GM12878 (cell line): Measurements from ENCODE around the gene GPC6. TPM values are rescaled to one million over a fixed set of nuclear protein-coding genes. Genes with fewer than 3 reads are reported as not detected.

Experiments
- ATAC-seq: fragments of 200-7000 bp; cut with Tn5 transposase; 3 replicates; pipeline ENCODE4 v1.9.1; 2020; ENCODE audit warnings: mild to moderate bottlenecking, moderate library complexity
- BruUV-seq: library from RNA; stranded (reverse); fragments of 400-500 nt; replicated peaks from 2 replicates; lab custom pipeline; 2021; lab: Mats Ljungman, UMichigan
- CTCF ChIA-PET: fragments of 300-600 bp; sonication (Branson Sonifier 250); formaldehyde crosslinking; extraction: SDS; loops from one replicate; lab custom pipeline; 2021; ENCODE audit warnings: inconsistent platforms; lab: Yijun Ruan, JAX
- POLR2A ChIA-PET: fragments of 350-600 bp; formaldehyde crosslinking; extraction: SDS; loops from one replicate; lab custom pipeline; 2021; ENCODE audit warnings: inconsistent platforms; lab: Charles Lee
- RAD21 ChIA-PET: fragments of 300-600 bp; sonication (Branson Sonifier 250); formaldehyde crosslinking; loops from one replicate; lab custom pipeline; 2023; ENCODE audit warnings: antibody characterized with exemption; ENCODE audit not compliant: unreplicated experiment; lab: Charles Lee
- SMC1A ChIA-PET: fragments of 300-600 bp; sonication (Branson Sonifier 250); formaldehyde crosslinking; loops from one replicate; lab custom pipeline; 2023; ENCODE audit not compliant: unreplicated experiment, uncharacterized antibody; lab: Charles Lee
- DNase-seq: peaks from one replicate; pipeline ENCODE4 v3.0.0-alpha.2; 2011; ENCODE audit warnings: low read depth, low spot score
- FAIRE-seq: peaks from 3 replicates; lab custom pipeline; 2011; peaks lifted over from hg19 to GRCh38; lab: Jason Lieb, UNC
- H2AFZ ChIP-seq: 2 replicates; pipeline ENCODE4 v1.6.0; 2011; ENCODE audit warnings: low read depth, low read length, control low read depth; ENCODE audit not compliant: control insufficient read depth
- H3K27ac ChIP-seq: 2 replicates; pipeline ENCODE4 v1.5.1; 2011; ENCODE audit warnings: control low read depth; ENCODE audit not compliant: control insufficient read depth, insufficient read depth
- H3K27me3 ChIP-seq, 2 experiments: replicated peaks in 1 of 2; 2 replicates each; pipeline versions ENCODE4 v1.6.0 to v1.6.1; 2011; ENCODE audit warnings: low read length in 1 of 2; ENCODE audit not compliant: control insufficient read depth in 2 of 2, insufficient read depth in 2 of 2
- H3K36me3 ChIP-seq, 2 experiments: 2 replicates each; pipeline ENCODE4 v1.5.1; 2011; ENCODE audit warnings: low read length in 1 of 2; ENCODE audit not compliant: control insufficient read depth in 2 of 2, insufficient read depth in 2 of 2
- H3K4me1 ChIP-seq: 2 replicates; pipeline ENCODE4 v1.6.1; 2011; ENCODE audit warnings: mild to moderate bottlenecking, low read length, moderate library complexity, mixed read lengths; ENCODE audit not compliant: control insufficient read depth, insufficient read depth
- H3K4me2 ChIP-seq: 2 replicates; pipeline ENCODE4 v1.6.0; 2011; ENCODE audit warnings: control low read depth; ENCODE audit not compliant: control insufficient read depth, insufficient read depth
- H3K4me3 ChIP-seq: fragments of 200-600 bp; sonication (generic); 2 replicates; pipeline ENCODE4 v1.5.1; 2016
- H3K79me2 ChIP-seq: 2 replicates; pipeline ENCODE4 v1.6.0; 2011; ENCODE audit warnings: low read length; ENCODE audit not compliant: control insufficient read depth, insufficient read depth
- H3K9ac ChIP-seq: 2 replicates; pipeline ENCODE4 v1.8.0; 2011; ENCODE audit warnings: low read length, control low read depth, mixed read lengths; ENCODE audit not compliant: control insufficient read depth, insufficient read depth
- H3K9me3 ChIP-seq: replicated peaks from 3 replicates; pipeline ENCODE4 v1.5.1; 2011; ENCODE audit warnings: mild to moderate bottlenecking, low read length; ENCODE audit not compliant: control insufficient read depth, insufficient read depth
- H4K20me1 ChIP-seq: 2 replicates; pipeline ENCODE4 v1.6.0; 2011; ENCODE audit not compliant: control insufficient read depth, insufficient read depth
- BCLAF1 ChIP-seq: fragments of 450-650 bp; IDR thresholded peaks from 2 replicates; pipeline ENCODE4 v1.6.1; 2017; ENCODE audit warnings: antibody characterized with exemption, mild to moderate bottlenecking, moderate library complexity
- CHD2 ChIP-seq: IDR thresholded peaks from 2 replicates; pipeline ENCODE4 v1.6.1; 2011; ENCODE audit warnings: low read depth, low read length, improper control_type of control experiment, borderline replicate concordance
- E4F1 ChIP-seq: fragments of 450-650 bp; IDR thresholded peaks from 2 replicates; pipeline ENCODE4 v1.6.1; 2018; ENCODE audit warnings: borderline replicate concordance, mild to moderate bottlenecking; ENCODE audit not compliant: partially characterized antibody
- FOXK2 ChIP-seq: fragments of 450-650 bp; IDR thresholded peaks from 2 replicates; pipeline ENCODE4 v1.6.1; 2017; ENCODE audit warnings: mild to moderate bottlenecking, moderate library complexity
- NFYB ChIP-seq: IDR thresholded peaks from 2 replicates; pipeline ENCODE4 v1.6.1; 2011; ENCODE audit warnings: low read depth, mild to moderate bottlenecking, low read length, improper control_type of control experiment, moderate library complexity; ENCODE audit not compliant: insufficient read depth
- PBX3 ChIP-seq: IDR thresholded peaks from 2 replicates; pipeline ENCODE4 v1.6.1; 2011; ENCODE audit warnings: mild to moderate bottlenecking, low read depth, low read length, moderate library complexity; ENCODE audit not compliant: insufficient replicate concordance
- PKNOX1 ChIP-seq: fragments of 450-650 bp; IDR thresholded peaks from 2 replicates; pipeline ENCODE4 v1.6.1; 2016; ENCODE audit warnings: mild to moderate bottlenecking
- SP1 ChIP-seq: IDR thresholded peaks from one replicate; pipeline ENCODE4 v1.6.1; 2011; ENCODE audit warnings: low read depth, low read length
- STAT1 ChIP-seq: fragments of 450-650 bp; conservative IDR thresholded peaks from 2 replicates; pipeline ENCODE4 v1.6.1; 2014; ENCODE audit warnings: antibody characterized with exemption, mild to moderate bottlenecking
- TCF3 ChIP-seq: IDR thresholded peaks from 2 replicates; pipeline ENCODE4 v1.6.1; 2012; ENCODE audit warnings: low read depth, mild to moderate bottlenecking, low read length, borderline replicate concordance; ENCODE audit not compliant: insufficient read depth
- ZBTB40 ChIP-seq: fragments of 450-650 bp; IDR thresholded peaks from 2 replicates; pipeline ENCODE4 v1.6.1; 2016; ENCODE audit warnings: mild to moderate bottlenecking, moderate library complexity, borderline replicate concordance
- WGBS: methylation state at CpG from one replicate; pipeline ENCODE4 v1.1.6; 2016; ENCODE audit warnings: low lambda C conversion rate; ENCODE audit not compliant: insufficient replicate concordance, insufficient coverage; ENCODE audit errors: missing lambda C conversion rate; 5-methylcytosine and 5-hydroxymethylcytosine counted together
- in situ Hi-C: fragments of 300-500 bp; cut with MboI; formaldehyde crosslinking; loops from 9 replicates; pipeline ENCODE4 v1.14.3; 2018; ENCODE audit warnings: mixed read lengths
- intact Hi-C: fragments of 100-400 bp; cut with micrococcal nuclease; formaldehyde crosslinking; loops from one replicate; pipeline ENCODE4 v1.14.2; 2022; ENCODE audit not compliant: unreplicated experiment
- polyA plus RNA-seq, 11 experiments: library from polyadenylated mRNA; depleted of rRNA in 4 of 11; unstranded in 6 of 11; stranded (reverse) in 5 of 11; fragments of >200 nt; fragmentation: Nextera tagmentation in 4 of 11; fragmentation: Illumina TruSeq in 1 of 11; extraction: Ambion mirVana in 4 of 11; extraction: Trizol in 1 of 11; gene quantifications; 1 replicate in 1 of 11; 2 replicates in 10 of 11; pipeline versions ENCODE4 v1.2.1 to v1.2.3, GENCODE V29; 2011 to 2016; ENCODE audit warnings: inconsistent platforms in 2 of 11, missing spikeins in 2 of 11, low read depth in 1 of 11
- total RNA-seq, 4 experiments: library from RNA; depleted of rRNA in 3 of 4; stranded (reverse); fragments of >200 nt in 3 of 4; fragmentation: Illumina TruSeq in 1 of 4; extraction: Trizol in 1 of 4; gene quantifications; 2 replicates each; pipeline versions ENCODE4 v1.2.1 to v1.2.3, GENCODE V29; 2013 to 2021

GPC6 gene
- total and polyA plus RNA-seq, 10 of the 15 experiments (the other 5 are each of a cell fraction or from before 2014, with no cell fraction given): 0.03 to 0.04 (median 0.03) TPM; not detected in 7

- ATAC-seq: no peak
- Histone ChIP-seq H3K4me1 (no peaks in the 10 kb centered on the region), H3K27ac (no peak overlapping the region), H3K4me2 (no peak overlapping the region), H2AFZ (no peak overlapping the region), H3K9me3 (no peaks in the 10 kb centered on the region), H3K4me3 (no peak overlapping the region), H3K27me3 (no peaks in the 10 kb centered on the region), H3K9ac (no peak overlapping the region), H3K79me2 (no peaks in the 10 kb centered on the region), H3K36me3 (no peaks in the 10 kb centered on the region), H4K20me1 (no peaks in the 10 kb centered on the region)
- ChIA-PET RAD21 (no interaction called here), SMC1A (no interaction called here), CTCF (no interaction called here), POLR2A (no interaction called here)
- BruUV-seq: no TSS peak
- intact Hi-C loops: no loop called here
- DNase-seq: no peak
- in situ Hi-C loops: no loop called here
- FAIRE-seq: no peak
- 7% methylated on average over 1 of the region's 1 CpG for WGBS
- TF ChIP-seq CHD2: no peak
- no peak for TF ChIP-seq PBX3
- TF ChIP-seq SP1: no peak
- TF ChIP-seq TCF3: no peak
- TF ChIP-seq PKNOX1: no peak
- TF ChIP-seq STAT1: no peak
- TF ChIP-seq BCLAF1: no peak
- no peak for TF ChIP-seq E4F1
- no peak for TF ChIP-seq ZBTB40
- no peak for TF ChIP-seq NFYB
- no peak for TF ChIP-seq FOXK2
Observed at GRCh38 chr13:93183302-93183701, 43.3 kb upstream of the GPC6 start.
